Esophagus squamous epithelium (tissue), 4 donors: ENCODE measurements around the gene CCDC85C.

Experiments used
- POLR2A ChIP-seq, 4 donors: fragments of 450-650 bp; IDR thresholded peaks; one replicate each; pipeline ENCODE4 v1.6.1; 2017; ENCODE audit warnings: antibody characterized with exemption in 4 of 4, mild to moderate bottlenecking in 4 of 4, moderate library complexity in 3 of 4
- TF ChIP-seq, protein P1 (sequence below), 6 experiments: fragments of 450-650 bp in 4 of 6; fragments of 200-600 bp in 2 of 6; sonication (generic) in 2 of 6; IDR thresholded peaks; one replicate each; pipeline ENCODE4 v1.5.1; 2016 to 2019; ENCODE audit warnings: antibody characterized with exemption in 6 of 6, mild to moderate bottlenecking in 4 of 6, moderate library complexity in 4 of 6

DNA sequence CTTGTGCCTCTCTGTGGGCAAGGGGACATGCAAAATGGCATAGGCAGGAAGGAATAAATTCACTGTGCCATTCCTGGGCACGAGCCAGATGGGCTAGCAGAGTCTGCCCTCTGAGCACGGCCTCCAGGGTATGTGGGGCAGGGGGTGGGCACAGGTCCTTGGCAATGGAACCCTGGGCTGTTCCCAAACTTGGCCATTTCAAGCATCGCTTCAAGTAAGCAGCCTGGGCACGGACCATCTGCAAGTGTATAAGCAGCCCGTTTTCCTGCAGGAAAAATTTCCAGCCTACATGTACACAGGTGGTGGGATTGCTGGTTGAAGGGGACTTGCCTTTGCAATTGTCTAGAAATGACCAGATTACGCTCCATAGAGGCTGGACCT is 40.3 kb downstream of the CCDC85C start:
- TF ChIP-seq, protein P1, sequence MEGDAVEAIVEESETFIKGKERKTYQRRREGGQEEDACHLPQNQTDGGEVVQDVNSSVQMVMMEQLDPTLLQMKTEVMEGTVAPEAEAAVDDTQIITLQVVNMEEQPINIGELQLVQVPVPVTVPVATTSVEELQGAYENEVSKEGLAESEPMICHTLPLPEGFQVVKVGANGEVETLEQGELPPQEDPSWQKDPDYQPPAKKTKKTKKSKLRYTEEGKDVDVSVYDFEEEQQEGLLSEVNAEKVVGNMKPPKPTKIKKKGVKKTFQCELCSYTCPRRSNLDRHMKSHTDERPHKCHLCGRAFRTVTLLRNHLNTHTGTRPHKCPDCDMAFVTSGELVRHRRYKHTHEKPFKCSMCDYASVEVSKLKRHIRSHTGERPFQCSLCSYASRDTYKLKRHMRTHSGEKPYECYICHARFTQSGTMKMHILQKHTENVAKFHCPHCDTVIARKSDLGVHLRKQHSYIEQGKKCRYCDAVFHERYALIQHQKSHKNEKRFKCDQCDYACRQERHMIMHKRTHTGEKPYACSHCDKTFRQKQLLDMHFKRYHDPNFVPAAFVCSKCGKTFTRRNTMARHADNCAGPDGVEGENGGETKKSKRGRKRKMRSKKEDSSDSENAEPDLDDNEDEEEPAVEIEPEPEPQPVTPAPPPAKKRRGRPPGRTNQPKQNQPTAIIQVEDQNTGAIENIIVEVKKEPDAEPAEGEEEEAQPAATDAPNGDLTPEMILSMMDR (IDR thresholded peaks at IDR 0.05): no peak
- TF ChIP-seq POLR2A (IDR thresholded peaks at IDR 0.05): no peak
